Retinal pigment epithelial cell (primary cell): ENCODE data around the gene RETN.

ENCODE experiments used
- DNase-seq: peaks from one replicate; pipeline ENCODE4 v3.0.0-alpha.2; 2010; ENCODE audit warnings: low read depth
- H3K4me3 ChIP-seq: 2 replicates; pipeline ENCODE4 v1.5.1; 2011; ENCODE audit warnings: mild to moderate bottlenecking, low read length, control low read depth, moderate library complexity
- TF ChIP-seq, protein P1 (sequence below): conservative IDR thresholded peaks from 2 replicates; pipeline ENCODE4 v1.5.1; 2011; ENCODE audit warnings: low read depth, low read length, control low read depth, inconsistent platforms

The RETN gene

DNA sequence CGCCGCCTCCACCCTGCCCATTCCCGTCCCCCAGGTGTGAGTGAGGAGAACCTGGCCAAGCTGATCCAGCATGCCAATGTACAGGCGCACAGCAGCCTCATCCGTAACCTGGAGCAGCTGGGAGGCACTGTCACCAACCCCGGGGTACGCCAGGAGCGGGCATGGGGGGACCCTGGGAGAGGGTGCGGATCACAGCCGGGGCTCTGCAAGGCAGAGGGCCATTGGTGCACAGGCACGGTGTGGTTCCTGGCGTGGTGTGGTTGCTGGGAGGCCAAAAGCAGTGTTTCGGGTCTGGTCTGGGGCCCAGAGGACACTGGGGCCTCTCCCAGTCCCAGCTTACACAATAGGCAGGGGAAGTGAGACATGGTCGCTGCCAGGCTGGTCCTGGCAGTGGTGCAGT, 23.7 kb upstream of the RETN start:
- no peak overlapping the region for H3K4me3 ChIP-seq
- DNase-seq = no peak
- TF ChIP-seq, protein P1, sequence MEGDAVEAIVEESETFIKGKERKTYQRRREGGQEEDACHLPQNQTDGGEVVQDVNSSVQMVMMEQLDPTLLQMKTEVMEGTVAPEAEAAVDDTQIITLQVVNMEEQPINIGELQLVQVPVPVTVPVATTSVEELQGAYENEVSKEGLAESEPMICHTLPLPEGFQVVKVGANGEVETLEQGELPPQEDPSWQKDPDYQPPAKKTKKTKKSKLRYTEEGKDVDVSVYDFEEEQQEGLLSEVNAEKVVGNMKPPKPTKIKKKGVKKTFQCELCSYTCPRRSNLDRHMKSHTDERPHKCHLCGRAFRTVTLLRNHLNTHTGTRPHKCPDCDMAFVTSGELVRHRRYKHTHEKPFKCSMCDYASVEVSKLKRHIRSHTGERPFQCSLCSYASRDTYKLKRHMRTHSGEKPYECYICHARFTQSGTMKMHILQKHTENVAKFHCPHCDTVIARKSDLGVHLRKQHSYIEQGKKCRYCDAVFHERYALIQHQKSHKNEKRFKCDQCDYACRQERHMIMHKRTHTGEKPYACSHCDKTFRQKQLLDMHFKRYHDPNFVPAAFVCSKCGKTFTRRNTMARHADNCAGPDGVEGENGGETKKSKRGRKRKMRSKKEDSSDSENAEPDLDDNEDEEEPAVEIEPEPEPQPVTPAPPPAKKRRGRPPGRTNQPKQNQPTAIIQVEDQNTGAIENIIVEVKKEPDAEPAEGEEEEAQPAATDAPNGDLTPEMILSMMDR = no peak

DNA sequence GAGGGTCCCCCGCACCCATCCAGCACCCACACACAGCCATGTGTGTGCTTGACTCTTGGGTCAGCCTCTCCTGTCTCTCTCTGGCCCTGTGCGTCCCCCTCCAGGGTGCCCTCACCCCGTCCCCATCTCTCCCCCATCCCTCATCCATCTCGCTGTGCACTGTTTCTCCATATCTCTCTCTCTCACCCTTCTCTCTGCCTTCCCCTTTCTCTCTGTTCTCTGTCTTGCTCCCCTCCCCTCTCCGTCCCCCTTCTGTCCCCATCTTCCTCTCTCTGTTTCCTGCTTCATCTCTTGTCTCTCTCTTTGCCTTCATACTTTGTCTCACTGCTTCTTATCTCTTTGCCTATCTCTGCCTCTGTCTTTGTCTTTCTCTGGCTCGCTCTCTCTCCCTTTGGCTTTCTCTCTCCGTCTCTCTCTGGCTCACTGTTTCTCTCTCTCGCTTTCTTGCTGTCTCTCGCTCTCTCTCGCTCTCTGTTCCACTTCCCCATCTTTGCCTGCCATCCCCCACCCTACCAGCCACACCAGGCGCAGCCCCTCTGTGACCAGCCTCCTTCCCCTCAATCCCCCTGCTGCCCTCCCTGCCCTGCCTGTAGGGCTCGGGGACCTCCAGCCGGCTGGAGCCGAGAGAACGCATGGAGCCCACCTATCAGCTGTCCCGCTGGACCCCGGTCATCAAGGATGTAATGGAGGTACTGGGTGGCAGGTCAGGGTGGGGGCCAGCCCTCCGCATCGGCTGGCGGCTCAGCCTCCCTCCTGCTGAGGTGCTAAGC, 23.0 kb upstream of the RETN start:
- TF ChIP-seq, protein P1 = no peak
- H3K4me3 ChIP-seq = no peak overlapping the region
- no peak for DNase-seq

DNA sequence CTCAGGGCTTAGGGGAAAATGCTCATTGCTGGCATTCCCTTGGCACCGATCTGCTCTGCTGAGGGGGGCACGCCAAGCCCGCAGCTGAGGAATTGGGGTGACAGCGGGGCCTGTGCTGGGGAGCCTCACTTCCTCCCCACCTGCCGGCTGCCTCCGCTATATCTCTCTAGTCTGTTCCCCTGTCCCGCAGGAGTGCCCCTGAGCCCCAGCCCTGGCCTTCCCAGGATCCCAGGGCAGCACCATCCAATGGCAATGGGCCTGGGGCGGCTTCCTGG, 22.5 kb upstream of the RETN start:
- H3K4me3 ChIP-seq = no peak overlapping the region
- DNase-seq = no peak

DNA sequence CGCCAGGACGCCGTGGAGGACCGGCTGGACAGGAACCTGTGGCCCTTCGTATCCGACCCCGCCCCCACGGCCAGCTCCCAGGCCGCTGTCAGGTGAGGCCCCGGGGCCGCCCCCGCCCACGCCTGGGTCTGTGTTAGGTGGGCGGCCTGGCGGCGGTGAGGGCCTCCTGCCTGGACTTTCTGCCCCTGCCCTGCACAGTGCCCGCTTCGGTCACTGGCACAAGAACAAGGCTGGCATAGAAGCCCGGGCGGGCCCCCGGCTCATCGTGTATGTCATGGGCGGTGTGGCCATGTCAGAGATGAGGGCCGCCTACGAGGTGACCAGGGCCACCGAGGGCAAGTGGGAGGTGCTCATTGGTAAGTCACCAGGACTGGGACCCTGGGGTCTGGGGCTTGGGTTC, 21.7 kb upstream of the RETN start:
- TF ChIP-seq, protein P1 = no peak
- no peak overlapping the region for H3K4me3 ChIP-seq
- no peak for DNase-seq

More for the DNA sequence above, 22.5 kb upstream of the RETN start:
- TF ChIP-seq, protein P1 = no peak

DNA sequence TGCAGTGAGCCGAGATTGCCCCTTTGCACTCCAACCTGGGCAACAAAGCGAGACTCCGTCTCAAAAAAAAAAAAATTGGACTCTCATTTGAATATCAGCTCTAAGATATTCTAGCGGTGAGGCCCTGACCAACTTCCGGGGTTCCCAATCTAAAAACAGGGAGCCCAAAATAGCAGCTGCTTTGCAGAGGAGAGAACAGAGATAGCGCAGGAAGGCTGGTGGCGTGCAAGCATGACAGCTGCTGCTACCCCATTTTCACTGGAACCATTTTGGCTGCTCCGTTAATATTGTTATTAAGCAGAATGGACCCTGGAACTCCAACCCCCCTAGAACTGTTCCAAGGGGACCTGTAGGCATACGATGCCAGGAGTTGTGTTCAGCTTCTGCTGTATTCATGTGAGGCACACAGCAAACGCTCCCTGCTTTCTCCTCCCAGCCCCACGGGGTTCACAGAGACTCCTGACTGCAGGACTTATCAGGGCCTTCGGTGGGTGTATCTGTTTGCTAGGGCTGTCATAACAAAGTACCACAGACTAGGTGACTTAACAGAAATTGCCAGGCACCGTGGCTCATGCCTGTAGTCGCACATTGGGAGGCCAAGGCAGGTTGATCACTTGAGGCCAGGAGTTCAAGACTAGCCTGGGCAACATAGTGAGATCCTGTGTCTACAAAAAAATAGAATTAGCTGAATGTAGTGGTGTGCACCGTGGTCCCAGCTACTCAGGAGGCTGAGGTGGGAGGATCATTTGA, 20.4 kb upstream of the RETN start:
- no peak for DNase-seq
- TF ChIP-seq, protein P1 = no peak
- no peak overlapping the region for H3K4me3 ChIP-seq

DNA sequence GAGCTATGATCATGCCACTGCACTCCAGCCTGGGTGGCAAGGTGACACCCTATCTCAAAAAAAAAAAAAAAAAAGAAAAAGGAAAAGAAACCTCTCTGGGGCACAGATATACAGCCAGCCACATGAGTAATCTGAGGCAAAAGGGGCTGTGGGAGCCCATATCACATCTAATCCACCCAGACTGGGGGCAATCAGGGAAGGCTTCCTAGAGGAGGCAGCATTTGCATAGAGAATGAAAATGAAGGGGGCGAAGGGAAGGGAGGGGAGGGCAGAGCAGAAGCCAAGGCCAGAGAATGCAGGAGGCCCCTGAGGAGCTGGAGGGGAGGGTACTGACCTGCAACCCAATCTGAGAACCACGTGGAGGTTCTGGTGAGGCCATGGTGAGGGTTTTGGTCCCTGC, 18.7 kb upstream of the RETN start:
- TF ChIP-seq, protein P1 = no peak
- DNase-seq = no peak
- H3K4me3 ChIP-seq = no peak overlapping the region
